ENCODE measurements around the gene C1orf122. TPM values are rescaled to one million over a fixed set of nuclear protein-coding genes. Genes with fewer than 3 reads are reported as not detected.

Gene C1orf122
- polyA plus RNA-seq, 3 donors, result 15.5 to 29.5 (median 22.9) TPM

DNA sequence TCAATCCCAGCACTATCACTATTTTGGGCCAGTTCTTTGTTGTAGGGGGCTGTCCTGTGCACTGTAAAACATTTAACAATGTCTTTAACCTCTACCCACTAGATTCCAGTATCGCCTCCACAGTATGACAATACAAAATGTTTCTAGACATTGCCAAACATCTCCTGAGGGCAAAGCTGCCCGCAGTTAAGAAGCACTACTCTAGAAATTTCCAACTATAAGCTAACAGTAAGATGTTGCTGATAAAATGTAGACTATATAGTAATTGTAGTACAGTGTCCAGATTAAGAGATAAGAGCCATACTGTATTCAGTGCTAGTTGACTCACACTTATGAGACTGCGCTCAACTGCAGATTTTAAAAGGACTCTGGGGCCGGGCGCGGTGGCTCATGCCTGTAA, 46.8 kb downstream of the C1orf122 start:
- Mint-ChIP-seq H3K27me3 (ENCODE audit: low read depth in 3 of 3) (no peaks in the 10 kb centered on the region), H3K9me3 (no peaks in the 10 kb centered on the region), H3K4me1 (peaks cover 46% of the 10 kb centered on the region), H3K4me3 (peak overlapping the region in 1 of 2 donors; percentile 69), H3K36me3 (peaks cover 33 to 58% of the 10 kb centered on the region in 2 donors), H3K27ac (peak overlapping the region in 5 of 7 donors; percentile 6 to 85 (median 72))
- TF ChIP-seq, protein P1, sequence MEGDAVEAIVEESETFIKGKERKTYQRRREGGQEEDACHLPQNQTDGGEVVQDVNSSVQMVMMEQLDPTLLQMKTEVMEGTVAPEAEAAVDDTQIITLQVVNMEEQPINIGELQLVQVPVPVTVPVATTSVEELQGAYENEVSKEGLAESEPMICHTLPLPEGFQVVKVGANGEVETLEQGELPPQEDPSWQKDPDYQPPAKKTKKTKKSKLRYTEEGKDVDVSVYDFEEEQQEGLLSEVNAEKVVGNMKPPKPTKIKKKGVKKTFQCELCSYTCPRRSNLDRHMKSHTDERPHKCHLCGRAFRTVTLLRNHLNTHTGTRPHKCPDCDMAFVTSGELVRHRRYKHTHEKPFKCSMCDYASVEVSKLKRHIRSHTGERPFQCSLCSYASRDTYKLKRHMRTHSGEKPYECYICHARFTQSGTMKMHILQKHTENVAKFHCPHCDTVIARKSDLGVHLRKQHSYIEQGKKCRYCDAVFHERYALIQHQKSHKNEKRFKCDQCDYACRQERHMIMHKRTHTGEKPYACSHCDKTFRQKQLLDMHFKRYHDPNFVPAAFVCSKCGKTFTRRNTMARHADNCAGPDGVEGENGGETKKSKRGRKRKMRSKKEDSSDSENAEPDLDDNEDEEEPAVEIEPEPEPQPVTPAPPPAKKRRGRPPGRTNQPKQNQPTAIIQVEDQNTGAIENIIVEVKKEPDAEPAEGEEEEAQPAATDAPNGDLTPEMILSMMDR (IDR thresholded peaks at IDR 0.05), result no peak
- intact Hi-C loops (cut with micrococcal nuclease), result loop anchor here in 1 of 2 donors (10.0 kb wide), 1 partner anchor 260 kb away; the partner anchor contains the start of gene GNL2
- no peak for DNase-seq
- WGBS (ENCODE audit: insufficient coverage), result 96% methylated on average over 4 of the region's 6 CpGs
- Histone ChIP-seq H3K36me3 (replicated peaks in 1 of 2; ENCODE audit: control insufficient read depth in 1 of 2, insufficient read depth in 2 of 2, low read length in 2 of 2) (peaks cover 14 to 44% of the 10 kb centered on the region in 2 donors), H3K4me1 (ENCODE audit: control insufficient read depth in 1 of 2, insufficient read depth in 2 of 2, low read length in 2 of 2) (peaks cover 94 to 97% of the 10 kb centered on the region in 2 donors), H4K20me1 (ENCODE audit: insufficient read depth, low read length) (peaks cover 10% of the 10 kb centered on the region), H3K27me3 (ENCODE audit: control insufficient read depth in 2 of 2, insufficient read depth in 2 of 2, low read length in 2 of 2) (no peaks in the 10 kb centered on the region), H3K9ac (ENCODE audit: insufficient read depth, low read length, poor library complexity, severe bottlenecking) (no peak overlapping the region), H3K4me2 (replicated peaks; ENCODE audit: extremely low read depth, low read length, poor library complexity, severe bottlenecking) (peak overlapping the region; percentile 47), H3K4me3 (replicated peaks in 1 of 3; ENCODE audit: low read depth in 2 of 3, low read length in 3 of 3) (peak overlapping the region in 1 of 3 experiments; percentile 45), H3K27ac (ENCODE audit: low read depth in 1 of 2, low read length in 2 of 2) (peak overlapping the region; percentile 44 to 91), H3K9me3 (replicated peaks in 1 of 2; ENCODE audit: control insufficient read depth in 1 of 2, insufficient read depth in 1 of 2, low read length in 2 of 2) (no peaks in the 10 kb centered on the region), H3K79me2 (ENCODE audit: insufficient read depth, low read length) (peaks cover 91% of the 10 kb centered on the region), H2AFZ (ENCODE audit: insufficient read depth, low read depth, low read length, poor library complexity, severe bottlenecking) (no peak overlapping the region)

Other genes with a start within 250 kb of the C1orf122 start
- 10 to 100 TPM; 22.2 to 37.2 (median 35.4) TPM for gene GNL2, start 211.9 kb upstream of the C1orf122 start, polyA plus RNA-seq
- not detected for gene RSPO1, start 172.9 kb upstream of the C1orf122 start, polyA plus RNA-seq
- under 1 TPM; 0.09 to 0.67 (median 0.60) TPM for gene CDCA8, start 115.3 kb upstream of the C1orf122 start, polyA plus RNA-seq
- gene EPHA10, start 42.7 kb upstream of the C1orf122 start, polyA plus RNA-seq, result not detected
- gene MANEAL, start 13.9 kb upstream of the C1orf122 start, polyA plus RNA-seq, result under 1 TPM in 2 of 3 donors, not detected in 1; 0.24 to 0.56 TPM
- gene YRDC, start 418 bp downstream of the C1orf122 start, polyA plus RNA-seq, result 10 to 100 TPM; 10.4 to 29.6 (median 13.3) TPM
- 10 to 100 TPM; 17.1 to 41.0 (median 29.6) TPM for gene MTF1, start 51.8 kb downstream of the C1orf122 start, polyA plus RNA-seq
- gene INPP5B, start 139.3 kb downstream of the C1orf122 start, polyA plus RNA-seq, result 10 to 100 TPM in 1 of 3 donors, 1 to 10 TPM in 2; 3.0 to 13.1 (median 5.8) TPM
- gene SF3A3, start 182.2 kb downstream of the C1orf122 start, polyA plus RNA-seq, result 10 to 100 TPM; 24.4 to 55.7 (median 53.3) TPM
- gene FHL3, start 197.7 kb downstream of the C1orf122 start, polyA plus RNA-seq, result 10 to 100 TPM; 24.7 to 32.3 (median 26.1) TPM
- 10 to 100 TPM; 10.9 to 26.0 (median 20.5) TPM for gene UTP11, start 204.9 kb downstream of the C1orf122 start, polyA plus RNA-seq
- not detected for gene POU3F1, start 239.0 kb downstream of the C1orf122 start, polyA plus RNA-seq